ENCODE results near the gene TCF4.

TCF4 gene

GRCh38 chr18:55585065-55585919 is 2.7 kb downstream of the TCF4 start:
- no peak for DNase-seq

- no peak for DNase-seq
These were observed 3.8 kb downstream of the TCF4 start for GRCh38 chr18:55584201-55584600.

- DNase-seq = no peak
These were observed 5.7 kb downstream of the TCF4 start for GRCh38 chr18:55582325-55582724.

GRCh38 chr18:55579501-55580270 is 8.3 kb downstream of the TCF4 start:
- no peak for DNase-seq

- DNase-seq = no peak
These were observed 10.0 kb downstream of the TCF4 start for GRCh38 chr18:55577812-55578539.

GRCh38 chr18:55576001-55576400 is 12.0 kb downstream of the TCF4 start:
- no peak for DNase-seq

GRCh38 chr18:55575066-55575465 is 12.9 kb downstream of the TCF4 start:
- DNase-seq = no peak

- no peak for DNase-seq
These were observed 14.6 kb downstream of the TCF4 start for GRCh38 chr18:55573386-55573785.

GRCh38 chr18:55570966-55571365 is 17.0 kb downstream of the TCF4 start:
- DNase-seq = no peak

GRCh38 chr18:55566456-55566935 is 21.5 kb downstream of the TCF4 start:
- no peak for DNase-seq

- DNase-seq = no peak
These were observed 28.3 kb downstream of the TCF4 start for GRCh38 chr18:55559739-55560138.

GRCh38 chr18:55557211-55557610 is 30.8 kb downstream of the TCF4 start:
- DNase-seq = no peak

- no peak for DNase-seq
These were observed 32.5 kb downstream of the TCF4 start for GRCh38 chr18:55555395-55556027.

GRCh38 chr18:55552526-55553189 is 35.3 kb downstream of the TCF4 start:
- DNase-seq = no peak

- DNase-seq = no peak
These were observed 36.8 kb downstream of the TCF4 start for GRCh38 chr18:55551227-55551626.

- no peak for DNase-seq
These were observed 37.5 kb downstream of the TCF4 start for GRCh38 chr18:55550471-55550870.

- no peak for DNase-seq
These were observed 38.4 kb downstream of the TCF4 start for GRCh38 chr18:55549474-55550104.

GRCh38 chr18:55547705-55548056 is 40.3 kb downstream of the TCF4 start:
- no peak for DNase-seq

GRCh38 chr18:55546851-55547704 is 40.9 kb downstream of the TCF4 start:
- no peak for DNase-seq

GRCh38 chr18:55544014-55544413 is 44.0 kb downstream of the TCF4 start:
- no peak for DNase-seq
